Activated T-cell treated with anti-CD3 and anti-CD28 coated beads, Interleukin-2, amount 50 U/mL, for 1 hour (primary cell): ENCODE results near the gene MAGEA3.
"Not testable (repeated sequence)": the region's sequence is repeated elsewhere in the genome, so short reads cannot be mapped to it uniquely, and the experiment has no call there.

ENCODE experiments used
- DNase-seq: peaks from one replicate; pipeline ENCODE4 v3.0.0-alpha.2; 2020

Gene MAGEA3, protein sequence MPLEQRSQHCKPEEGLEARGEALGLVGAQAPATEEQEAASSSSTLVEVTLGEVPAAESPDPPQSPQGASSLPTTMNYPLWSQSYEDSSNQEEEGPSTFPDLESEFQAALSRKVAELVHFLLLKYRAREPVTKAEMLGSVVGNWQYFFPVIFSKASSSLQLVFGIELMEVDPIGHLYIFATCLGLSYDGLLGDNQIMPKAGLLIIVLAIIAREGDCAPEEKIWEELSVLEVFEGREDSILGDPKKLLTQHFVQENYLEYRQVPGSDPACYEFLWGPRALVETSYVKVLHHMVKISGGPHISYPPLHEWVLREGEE

DNA sequence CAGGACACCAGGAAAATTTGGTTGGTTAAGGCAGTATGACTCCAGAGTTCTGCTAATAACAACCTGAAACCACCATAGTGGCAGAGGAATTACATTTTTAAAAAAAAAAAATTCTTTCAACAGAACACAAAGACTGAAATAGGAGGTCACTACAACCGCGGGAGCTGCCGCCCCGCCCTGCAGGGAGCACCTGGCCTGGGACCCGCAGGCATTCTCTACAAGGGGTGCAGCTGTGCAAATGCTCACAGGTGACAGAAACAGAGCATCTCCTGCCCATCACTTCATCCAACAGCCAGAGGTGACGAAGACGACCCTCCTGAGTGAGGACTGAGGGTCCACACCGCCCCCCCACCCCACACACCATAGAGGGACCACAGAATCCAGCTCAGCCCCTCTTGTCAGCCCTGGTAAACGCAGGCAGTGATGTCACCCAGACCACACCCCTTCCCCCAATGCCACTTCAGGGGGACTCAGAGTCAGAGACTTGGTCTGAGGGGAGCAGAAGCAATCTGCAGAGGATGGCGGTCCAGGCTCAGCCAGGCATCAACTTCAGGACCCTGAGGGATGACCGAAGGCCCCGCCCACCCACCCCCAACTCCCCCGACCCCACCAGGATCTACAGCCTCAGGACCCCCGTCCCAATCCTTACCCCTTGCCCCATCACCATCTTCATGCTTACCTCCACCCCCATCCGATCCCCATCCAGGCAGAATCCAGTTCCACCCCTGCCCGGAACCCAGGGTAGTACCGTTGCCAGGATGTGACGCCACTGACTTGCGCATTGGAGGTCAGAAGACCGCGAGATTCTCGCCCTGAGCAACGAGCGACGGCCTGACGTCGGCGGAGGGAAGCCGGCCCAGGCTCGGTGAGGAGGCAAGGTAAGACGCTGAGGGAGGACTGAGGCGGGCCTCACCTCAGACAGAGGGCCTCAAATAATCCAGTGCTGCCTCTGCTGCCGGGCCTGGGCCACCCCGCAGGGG lies at the start of gene MAGEA3:
MAGEA3 (plus strand) TSS at position 843 of the 980 bp plus-strand sequence. CDS start 2,039 bp downstream, outside the sequence.
- not testable (repeated sequence) for DNase-seq

DNA sequence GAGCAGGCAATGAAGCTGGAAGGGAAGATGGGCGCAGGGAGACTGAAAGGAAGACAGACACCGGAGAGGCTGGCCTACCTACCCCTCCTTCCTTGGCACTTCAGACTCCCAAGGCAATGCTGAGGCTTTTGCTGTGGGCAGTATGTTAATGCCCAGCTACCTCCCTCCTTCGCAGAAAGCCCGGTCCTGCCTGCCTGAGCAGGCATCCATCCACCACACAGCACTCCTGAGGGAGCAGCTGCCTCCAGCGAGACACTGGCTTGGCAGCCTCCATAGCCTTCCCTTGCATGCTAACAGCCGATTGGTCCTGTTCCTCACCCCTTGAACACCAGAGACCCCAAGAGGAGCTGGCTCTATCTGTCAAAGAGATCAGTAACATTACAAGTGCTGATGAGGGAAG lies 46.5 kb upstream of the MAGEA3 start:
- DNase-seq = no peak

DNA sequence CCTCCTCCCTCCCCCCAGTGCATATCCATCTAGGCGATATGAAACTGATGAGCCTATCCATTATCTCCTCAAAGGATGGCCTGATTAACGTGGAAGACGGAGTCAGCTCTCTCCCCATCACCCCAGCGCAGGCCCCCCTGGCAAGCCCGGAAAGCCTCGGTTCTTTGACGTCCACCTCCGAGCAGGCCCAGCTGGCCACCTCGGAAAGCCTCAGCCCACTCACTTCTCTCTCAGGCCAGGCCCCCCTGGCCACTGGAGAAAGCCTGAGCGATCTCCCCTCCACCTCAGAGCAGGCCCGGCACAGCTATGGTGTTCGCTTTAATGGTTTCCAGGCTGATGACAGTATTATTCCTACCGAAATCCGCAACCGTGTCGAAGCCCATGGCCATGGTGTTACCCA lies 46.1 kb upstream of the MAGEA3 start:
- no peak for DNase-seq

GRCh38 chrX:152656087-152656486 lies 42.5 kb upstream of the MAGEA3 start:
- DNase-seq = no peak

DNA sequence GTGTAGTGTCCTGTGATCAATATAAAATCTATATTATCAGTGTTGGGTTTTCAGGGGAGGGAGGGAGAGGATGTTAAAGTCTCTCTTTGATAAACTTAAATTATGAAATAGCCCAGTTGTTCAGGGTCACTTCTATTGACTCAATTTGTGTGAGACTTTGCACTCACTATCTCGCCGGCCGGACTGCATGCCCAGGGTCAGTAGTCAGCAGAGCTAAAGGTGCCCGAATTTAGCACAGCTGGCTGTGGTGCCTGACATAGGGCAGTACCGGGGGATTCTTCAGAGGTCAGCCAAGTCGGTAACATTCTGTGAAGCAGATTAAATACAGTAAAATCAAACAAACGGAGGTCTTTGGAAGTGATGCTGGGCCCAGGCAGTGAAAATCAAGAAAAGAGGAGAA lies 41.7 kb upstream of the MAGEA3 start:
- no peak for DNase-seq

DNA sequence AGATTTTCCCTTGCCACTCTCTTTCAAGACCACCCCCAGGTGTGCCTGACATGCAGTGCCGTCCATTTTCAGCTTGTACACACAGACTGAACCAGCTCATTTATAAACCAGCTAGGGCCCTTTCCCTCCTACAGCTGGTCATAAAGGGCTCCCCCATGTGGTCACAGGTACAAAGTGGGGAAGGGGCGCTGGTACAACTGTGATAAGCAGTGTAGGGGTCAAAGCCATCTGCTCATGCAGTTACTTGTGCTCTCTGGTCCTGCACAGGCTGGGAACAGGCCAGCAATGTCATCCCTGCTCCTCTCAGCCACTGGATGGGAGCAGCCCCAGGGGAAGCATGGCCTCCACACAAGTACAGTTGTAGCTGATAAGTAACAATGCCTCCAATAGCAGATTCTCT lies 40.3 kb upstream of the MAGEA3 start:
- no peak for DNase-seq

- no peak for DNase-seq
These were observed 35.5 kb upstream of the MAGEA3 start for GRCh38 chrX:152663086-152663485.

- DNase-seq = no peak
These were observed 24.5 kb upstream of the MAGEA3 start for GRCh38 chrX:152674135-152674534.

GRCh38 chrX:152674652-152675051 lies 23.9 kb upstream of the MAGEA3 start:
- not testable (repeated sequence) for DNase-seq

GRCh38 chrX:152681012-152681411 lies 17.6 kb upstream of the MAGEA3 start:
- not testable (repeated sequence) for DNase-seq

- not testable (repeated sequence) for DNase-seq
These were observed 1.8 kb downstream of the MAGEA3 start for GRCh38 chrX:152700390-152700789.

- not testable (repeated sequence) for DNase-seq
These were observed 7.9 kb downstream of the MAGEA3 start for GRCh38 chrX:152706500-152706899.

GRCh38 chrX:152709173-152709572 lies 10.6 kb downstream of the MAGEA3 start, which contains the start of gene CSAG2:
CSAG2 (minus strand) TSS chrX:152709273; CDS start chrX:152709112, 161 bp downstream.
- not testable (repeated sequence) for DNase-seq

DNA sequence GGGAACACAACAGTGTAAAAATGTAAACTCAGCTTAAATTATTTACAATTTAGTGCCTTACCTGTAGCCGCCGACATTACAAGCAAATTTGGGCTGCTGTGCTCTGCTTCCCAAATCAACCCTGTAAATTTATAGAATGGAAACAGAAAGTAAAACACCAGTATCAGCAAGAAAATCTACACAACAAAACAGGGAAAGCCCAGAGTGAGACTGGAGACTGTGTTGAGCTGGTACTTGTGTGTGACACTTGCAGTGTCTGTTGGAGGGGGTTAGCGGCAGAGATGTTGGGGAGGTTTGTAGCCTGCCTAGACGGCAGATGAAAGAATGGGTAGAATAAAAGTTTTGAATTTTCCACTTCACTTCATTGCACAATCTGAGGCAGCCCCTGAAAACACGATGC lies 14.6 kb downstream of the MAGEA3 start:
- DNase-seq = not testable (repeated sequence)

GRCh38 chrX:152713815-152714787 lies 15.5 kb downstream of the MAGEA3 start, which contains the start of gene MAGEA2B:
MAGEA2B (plus strand) TSS chrX:152714628; CDS start chrX:152717107, 2,479 bp downstream.
- not testable (repeated sequence) for DNase-seq

DNA sequence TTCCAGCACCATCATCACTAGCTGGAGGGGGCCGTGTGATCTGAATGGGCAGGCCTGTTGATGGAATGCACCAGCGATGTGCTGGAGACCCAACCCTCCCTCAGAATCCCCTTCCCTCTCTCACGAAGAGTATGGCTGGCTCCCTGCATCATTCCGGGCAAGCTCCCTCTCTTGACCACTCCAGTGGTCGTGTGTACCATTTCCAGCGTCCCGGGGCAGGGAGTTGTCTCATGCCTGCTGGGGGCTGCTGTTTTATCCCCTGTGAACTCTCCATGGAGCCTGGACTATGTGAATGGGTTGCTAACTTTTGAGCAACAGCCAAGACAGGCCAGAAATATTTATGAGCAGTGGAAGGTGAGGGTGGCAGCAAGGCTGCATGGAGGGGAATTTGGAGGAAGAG lies 26.8 kb downstream of the MAGEA3 start:
- DNase-seq = no peak

- no peak for DNase-seq
These were observed 34.8 kb downstream of the MAGEA3 start, which contains the start of the genes CSAG1 and MAGEA12 for GRCh38 chrX:152733261-152733975. CSAG1 (minus strand) TSS chrX:152733721; CDS start chrX:152732460, 1,261 bp downstream. MAGEA12 (plus strand) TSS chrX:152733757; CDS start chrX:152736162, 2,405 bp downstream.

DNA sequence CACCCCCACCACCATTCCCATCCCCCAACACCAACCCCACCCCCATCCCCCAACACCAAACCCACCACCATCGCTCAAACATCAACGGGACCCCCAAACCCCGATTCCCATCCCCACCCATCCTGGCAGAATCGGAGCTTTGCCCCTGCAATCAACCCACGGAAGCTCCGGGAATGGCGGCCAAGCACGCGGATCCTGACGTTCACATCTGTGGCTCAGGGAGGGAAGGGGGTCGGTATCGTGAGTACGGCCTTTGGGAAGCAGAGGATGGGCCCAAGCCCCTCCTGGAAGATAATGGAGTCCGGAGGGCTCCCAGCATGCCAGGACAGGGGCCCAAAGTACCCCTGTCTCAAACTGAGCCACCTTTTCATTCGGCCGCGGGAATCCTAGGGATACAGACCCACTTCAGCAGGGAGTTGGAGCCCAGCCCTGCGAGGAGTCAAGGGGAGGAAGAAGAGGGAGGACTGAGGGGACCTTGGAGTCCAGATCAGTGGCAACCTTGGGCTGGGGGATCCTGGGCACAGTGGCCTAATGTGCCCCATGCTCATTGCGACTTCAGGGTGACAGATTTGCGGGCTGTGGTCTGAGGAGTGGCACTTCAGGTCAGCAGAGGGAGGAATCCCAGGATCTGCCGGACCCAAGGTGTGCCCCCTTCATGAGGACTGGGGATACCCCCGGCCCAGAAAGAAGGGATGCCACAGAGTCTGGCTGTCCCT lies 35.7 kb downstream of the MAGEA3 start:
- DNase-seq = not testable (repeated sequence)

DNA sequence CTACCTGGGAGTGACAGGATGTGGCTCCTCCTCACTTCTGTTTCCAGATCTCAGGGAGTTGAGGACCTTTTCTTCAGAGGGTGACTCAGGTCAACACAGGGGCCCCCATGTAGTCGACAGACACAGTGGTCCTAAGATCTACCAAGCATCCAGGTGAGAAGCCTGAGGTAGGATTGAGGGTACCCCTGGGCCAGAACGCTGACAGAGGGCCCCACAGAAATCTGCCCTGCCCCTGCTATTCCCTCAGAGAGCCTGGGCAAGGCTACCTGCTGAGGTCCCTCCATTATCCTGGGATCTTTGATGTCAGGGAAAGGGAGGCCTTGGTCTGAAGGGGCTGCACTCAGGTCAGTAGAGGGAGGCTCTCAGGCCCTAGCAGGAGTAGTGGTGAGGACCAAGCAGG lies 36.5 kb downstream of the MAGEA3 start:
- DNase-seq = no peak

GRCh38 chrX:152735860-152736511 lies 37.4 kb downstream of the MAGEA3 start:
- DNase-seq = no peak
